ENCODE data around the gene SENP2.

DNA sequence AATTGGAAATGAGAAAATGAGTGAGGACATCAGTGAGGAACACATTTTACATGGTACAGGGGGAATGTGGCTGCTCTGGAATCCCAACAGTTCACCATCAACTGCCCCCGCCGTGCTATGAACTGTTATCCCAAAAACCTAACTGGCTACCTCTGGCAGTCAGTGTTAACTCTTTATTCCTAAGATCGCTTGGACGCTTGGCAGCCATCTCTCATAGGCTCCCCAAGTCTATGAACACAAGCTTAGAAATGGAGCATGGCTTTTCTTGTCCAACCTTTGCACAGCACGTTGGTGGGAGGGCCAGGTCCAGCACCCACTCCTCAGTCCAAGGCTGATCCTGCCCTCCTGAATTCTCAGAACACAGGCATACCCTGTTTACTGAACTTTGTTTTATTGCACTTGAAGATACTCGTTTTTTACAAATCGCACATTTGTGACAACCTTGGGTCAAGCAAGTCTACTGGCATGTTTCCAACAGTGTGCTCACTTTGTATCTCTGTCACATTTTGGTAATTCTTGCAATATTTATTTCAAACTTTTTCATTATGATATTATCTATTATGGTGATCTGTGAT, 53.6 kb downstream of the SENP2 start:
- TF ChIP-seq EZH2 (IDR thresholded peaks at IDR 0.05; ENCODE audit: low read length, unreplicated experiment), result no peak
- TF ChIP-seq, protein P1, sequence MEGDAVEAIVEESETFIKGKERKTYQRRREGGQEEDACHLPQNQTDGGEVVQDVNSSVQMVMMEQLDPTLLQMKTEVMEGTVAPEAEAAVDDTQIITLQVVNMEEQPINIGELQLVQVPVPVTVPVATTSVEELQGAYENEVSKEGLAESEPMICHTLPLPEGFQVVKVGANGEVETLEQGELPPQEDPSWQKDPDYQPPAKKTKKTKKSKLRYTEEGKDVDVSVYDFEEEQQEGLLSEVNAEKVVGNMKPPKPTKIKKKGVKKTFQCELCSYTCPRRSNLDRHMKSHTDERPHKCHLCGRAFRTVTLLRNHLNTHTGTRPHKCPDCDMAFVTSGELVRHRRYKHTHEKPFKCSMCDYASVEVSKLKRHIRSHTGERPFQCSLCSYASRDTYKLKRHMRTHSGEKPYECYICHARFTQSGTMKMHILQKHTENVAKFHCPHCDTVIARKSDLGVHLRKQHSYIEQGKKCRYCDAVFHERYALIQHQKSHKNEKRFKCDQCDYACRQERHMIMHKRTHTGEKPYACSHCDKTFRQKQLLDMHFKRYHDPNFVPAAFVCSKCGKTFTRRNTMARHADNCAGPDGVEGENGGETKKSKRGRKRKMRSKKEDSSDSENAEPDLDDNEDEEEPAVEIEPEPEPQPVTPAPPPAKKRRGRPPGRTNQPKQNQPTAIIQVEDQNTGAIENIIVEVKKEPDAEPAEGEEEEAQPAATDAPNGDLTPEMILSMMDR (conservative IDR thresholded peaks at IDR 0.05; ENCODE audit: low read depth, low read length), result no peak

All from PC-3 (cell line).